Measurements from ENCODE around the gene FMOD. TPM values are rescaled to one million over a fixed set of nuclear protein-coding genes. Genes with fewer than 3 reads are reported as not detected.

The FMOD gene
- total RNA-seq, 1 donor from 2014 or later = 0.47 TPM

DNA sequence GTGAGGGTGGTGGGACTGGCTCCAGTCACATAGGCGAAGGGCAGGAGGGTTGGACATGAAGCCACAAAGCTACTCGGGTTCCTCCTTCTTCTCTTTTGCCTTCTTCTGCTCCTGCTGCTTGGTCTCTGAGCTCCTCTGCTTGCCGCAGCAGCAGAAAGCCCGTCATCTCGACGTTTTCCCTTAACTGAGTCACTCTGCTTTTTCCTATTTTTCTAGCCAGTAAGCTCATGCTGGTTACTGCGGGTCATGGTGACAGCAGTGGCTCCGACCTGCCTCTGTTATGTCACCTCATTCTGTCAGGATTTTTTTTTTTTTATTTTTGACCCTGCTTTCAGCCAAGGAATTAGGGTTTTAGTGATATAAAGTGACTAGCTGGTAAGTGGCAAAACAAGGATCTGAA is 2.6 kb upstream of the FMOD start:
- no peak for DNase-seq (ENCODE audit: low spot score)

DNA sequence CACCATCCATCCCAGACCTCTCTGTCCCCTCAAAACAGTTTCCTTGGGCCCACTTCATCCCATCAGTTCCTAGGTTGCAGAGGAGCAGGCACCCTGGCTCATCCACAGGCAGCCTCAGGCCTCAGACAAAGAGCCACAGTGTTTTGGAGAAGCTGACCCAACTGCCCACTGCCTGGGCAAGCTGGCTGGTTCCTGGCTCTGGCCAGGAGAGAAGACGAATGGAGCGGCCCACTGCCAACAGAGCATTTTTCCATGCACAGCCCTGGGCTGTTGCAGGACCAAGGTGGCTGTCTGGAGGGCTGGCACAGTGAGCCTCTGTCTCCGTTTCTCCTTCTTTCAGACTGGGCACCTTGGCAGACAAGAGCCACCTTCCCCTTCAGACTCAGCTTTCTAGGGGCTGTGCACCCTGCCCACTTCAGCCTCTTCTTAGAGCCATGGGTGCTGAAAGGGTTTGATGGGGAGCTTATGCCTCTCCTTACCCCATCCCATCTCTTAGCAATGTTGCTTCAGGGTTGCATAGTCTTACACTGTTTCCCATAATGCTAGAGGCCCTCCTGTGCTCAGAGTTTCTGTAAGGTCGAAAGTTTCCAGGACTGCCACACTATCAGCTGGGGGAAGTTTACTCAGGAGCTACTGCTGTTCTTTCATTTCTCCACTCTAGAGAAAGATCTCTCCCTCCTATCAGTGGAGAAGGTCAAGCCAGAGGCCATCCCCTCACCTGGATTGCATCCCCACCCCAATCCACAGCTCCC is 973 bp downstream of the FMOD start:
- TF ChIP-seq, protein P1, sequence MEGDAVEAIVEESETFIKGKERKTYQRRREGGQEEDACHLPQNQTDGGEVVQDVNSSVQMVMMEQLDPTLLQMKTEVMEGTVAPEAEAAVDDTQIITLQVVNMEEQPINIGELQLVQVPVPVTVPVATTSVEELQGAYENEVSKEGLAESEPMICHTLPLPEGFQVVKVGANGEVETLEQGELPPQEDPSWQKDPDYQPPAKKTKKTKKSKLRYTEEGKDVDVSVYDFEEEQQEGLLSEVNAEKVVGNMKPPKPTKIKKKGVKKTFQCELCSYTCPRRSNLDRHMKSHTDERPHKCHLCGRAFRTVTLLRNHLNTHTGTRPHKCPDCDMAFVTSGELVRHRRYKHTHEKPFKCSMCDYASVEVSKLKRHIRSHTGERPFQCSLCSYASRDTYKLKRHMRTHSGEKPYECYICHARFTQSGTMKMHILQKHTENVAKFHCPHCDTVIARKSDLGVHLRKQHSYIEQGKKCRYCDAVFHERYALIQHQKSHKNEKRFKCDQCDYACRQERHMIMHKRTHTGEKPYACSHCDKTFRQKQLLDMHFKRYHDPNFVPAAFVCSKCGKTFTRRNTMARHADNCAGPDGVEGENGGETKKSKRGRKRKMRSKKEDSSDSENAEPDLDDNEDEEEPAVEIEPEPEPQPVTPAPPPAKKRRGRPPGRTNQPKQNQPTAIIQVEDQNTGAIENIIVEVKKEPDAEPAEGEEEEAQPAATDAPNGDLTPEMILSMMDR (IDR thresholded peaks at IDR 0.05) = no peak
- no peak for DNase-seq (ENCODE audit: low spot score)
- peaks cover 12% of the 10 kb centered on the region for H3K27me3 Mint-ChIP-seq (ENCODE audit: low read depth)
- no peak overlapping the region for H3K27ac Mint-ChIP-seq (ENCODE audit: unreplicated experiment)
- peaks cover 20% of the 10 kb centered on the region for H3K4me1 Mint-ChIP-seq (ENCODE audit: low read depth)
- no peaks in the 10 kb centered on the region for H3K36me3 Mint-ChIP-seq (ENCODE audit: low read depth)
- no peak overlapping the region for H3K4me3 Mint-ChIP-seq (ENCODE audit: unreplicated experiment)
- H3K9me3 Mint-ChIP-seq (ENCODE audit: low read depth) = no peaks in the 10 kb centered on the region

More for the DNA sequence above, 2.6 kb upstream of the FMOD start:
- Mint-ChIP-seq H3K4me3 (ENCODE audit: unreplicated experiment) (no peak overlapping the region), H3K4me1 (ENCODE audit: low read depth) (peaks cover 11% of the 10 kb centered on the region), H3K27ac (ENCODE audit: unreplicated experiment) (no peak overlapping the region), H3K36me3 (ENCODE audit: low read depth) (no peaks in the 10 kb centered on the region), H3K27me3 (ENCODE audit: low read depth) (peaks cover 11% of the 10 kb centered on the region), H3K9me3 (ENCODE audit: low read depth) (no peaks in the 10 kb centered on the region)
- TF ChIP-seq, protein P1 (IDR thresholded peaks at IDR 0.05) = no peak

DNA sequence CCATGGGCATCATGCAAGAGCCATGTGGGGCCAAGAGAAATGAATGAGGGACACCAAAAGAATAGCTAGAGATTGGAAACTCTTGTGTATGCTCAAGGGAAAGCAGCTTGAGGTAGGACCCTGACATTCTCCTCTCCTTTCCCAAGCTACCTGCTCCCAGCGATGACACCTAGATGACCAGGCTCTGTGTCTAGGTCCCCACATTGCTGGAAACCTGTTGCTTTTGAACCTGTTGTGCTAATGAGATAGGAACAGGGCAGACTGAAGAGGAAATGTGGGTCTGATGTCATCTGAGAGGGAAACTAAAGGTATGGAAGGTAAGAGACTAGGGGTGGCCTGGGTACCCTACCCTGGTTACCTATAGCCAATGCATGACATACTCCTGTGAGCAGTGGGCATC is 1.8 kb downstream of the FMOD start:
- H3K4me3 Mint-ChIP-seq (ENCODE audit: unreplicated experiment) = no peak overlapping the region
- TF ChIP-seq, protein P1 (IDR thresholded peaks at IDR 0.05) = no peak
- DNase-seq (ENCODE audit: low spot score) = no peak
- no peaks in the 10 kb centered on the region for H3K36me3 Mint-ChIP-seq (ENCODE audit: low read depth)
- no peak overlapping the region for H3K27ac Mint-ChIP-seq (ENCODE audit: unreplicated experiment)
- peaks cover 19% of the 10 kb centered on the region for H3K4me1 Mint-ChIP-seq (ENCODE audit: low read depth)
- peaks cover 12% of the 10 kb centered on the region for H3K27me3 Mint-ChIP-seq (ENCODE audit: low read depth)
- H3K9me3 Mint-ChIP-seq (ENCODE audit: low read depth) = no peaks in the 10 kb centered on the region

DNA sequence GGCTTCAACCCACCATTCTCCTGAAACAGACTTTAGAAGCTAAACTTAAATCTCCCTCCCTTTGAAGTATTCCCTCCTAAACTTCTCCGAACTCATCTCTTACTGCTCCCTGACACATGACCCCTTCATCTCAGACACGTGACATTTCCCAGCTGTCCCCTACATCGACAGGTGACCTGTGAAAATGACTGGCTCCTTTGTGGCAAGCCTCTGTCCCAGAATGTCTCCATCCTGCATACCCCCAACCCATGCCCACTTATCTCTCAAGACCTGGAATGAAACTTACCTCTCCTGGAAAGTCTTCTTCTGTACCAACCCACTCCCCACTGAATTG is 4.2 kb downstream of the FMOD start:
- no peaks in the 10 kb centered on the region for H3K9me3 Mint-ChIP-seq (ENCODE audit: low read depth)
- no peak for DNase-seq (ENCODE audit: low spot score)
- H3K36me3 Mint-ChIP-seq (ENCODE audit: low read depth) = no peaks in the 10 kb centered on the region
- no peak overlapping the region for H3K4me3 Mint-ChIP-seq (ENCODE audit: unreplicated experiment)
- no peak overlapping the region for H3K27ac Mint-ChIP-seq (ENCODE audit: unreplicated experiment)
- peaks cover 14% of the 10 kb centered on the region for H3K27me3 Mint-ChIP-seq (ENCODE audit: low read depth)
- peaks cover 24% of the 10 kb centered on the region for H3K4me1 Mint-ChIP-seq (ENCODE audit: low read depth)
- TF ChIP-seq, protein P1 (IDR thresholded peaks at IDR 0.05) = no peak

DNA sequence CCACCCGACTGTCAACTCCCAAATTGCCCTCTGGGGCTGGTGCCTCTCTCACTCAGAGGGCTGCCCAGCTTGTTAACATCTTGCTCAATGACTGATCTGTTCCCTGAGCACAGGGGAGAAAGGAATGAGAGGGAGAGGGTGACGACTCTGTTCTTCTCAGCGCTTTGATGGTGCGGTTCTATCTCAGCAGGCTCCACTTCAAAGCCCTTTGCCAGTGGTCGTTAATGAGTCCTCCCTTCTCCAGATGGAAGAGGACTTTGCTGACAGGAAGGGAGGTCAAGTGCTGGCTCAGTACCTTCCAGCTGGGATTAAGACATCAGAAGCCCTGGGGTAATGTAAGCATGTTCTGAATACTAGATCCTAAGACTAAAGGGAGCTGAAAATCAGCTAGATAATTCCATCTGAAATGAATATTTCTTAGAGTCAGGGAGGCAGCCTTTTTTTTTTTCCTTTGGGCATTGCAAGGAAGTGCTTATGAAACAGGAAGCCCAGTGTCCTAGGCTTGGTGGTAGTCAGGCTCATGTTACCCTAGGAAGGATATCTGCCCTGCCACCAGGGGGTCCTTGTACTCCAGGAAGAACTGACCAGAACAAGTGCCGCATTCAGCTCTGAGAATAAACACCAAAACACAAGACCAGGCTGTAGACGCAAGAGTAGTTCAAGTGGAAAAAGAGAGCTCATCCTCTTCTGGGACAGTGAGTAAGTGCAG is 4.7 kb downstream of the FMOD start:
- Mint-ChIP-seq H3K9me3 (ENCODE audit: low read depth) (no peaks in the 10 kb centered on the region), H3K36me3 (ENCODE audit: low read depth) (no peaks in the 10 kb centered on the region), H3K27ac (ENCODE audit: unreplicated experiment) (no peak overlapping the region), H3K27me3 (ENCODE audit: low read depth) (peaks cover 13% of the 10 kb centered on the region), H3K4me1 (ENCODE audit: low read depth) (peaks cover 24% of the 10 kb centered on the region), H3K4me3 (ENCODE audit: unreplicated experiment) (no peak overlapping the region)
- TF ChIP-seq, protein P1 (IDR thresholded peaks at IDR 0.05) = peak; percentile 56
- DNase-seq (ENCODE audit: low spot score) = no peak

All from chondrocyte (in vitro differentiated cells).